ENCODE results near the gene SMARCA5. TPM values are rescaled to one million over a fixed set of nuclear protein-coding genes. Genes with fewer than 3 reads are reported as not detected.

The SMARCA5 gene
- total RNA-seq, 1 donor from 2014 or later = 36.0 TPM

DNA sequence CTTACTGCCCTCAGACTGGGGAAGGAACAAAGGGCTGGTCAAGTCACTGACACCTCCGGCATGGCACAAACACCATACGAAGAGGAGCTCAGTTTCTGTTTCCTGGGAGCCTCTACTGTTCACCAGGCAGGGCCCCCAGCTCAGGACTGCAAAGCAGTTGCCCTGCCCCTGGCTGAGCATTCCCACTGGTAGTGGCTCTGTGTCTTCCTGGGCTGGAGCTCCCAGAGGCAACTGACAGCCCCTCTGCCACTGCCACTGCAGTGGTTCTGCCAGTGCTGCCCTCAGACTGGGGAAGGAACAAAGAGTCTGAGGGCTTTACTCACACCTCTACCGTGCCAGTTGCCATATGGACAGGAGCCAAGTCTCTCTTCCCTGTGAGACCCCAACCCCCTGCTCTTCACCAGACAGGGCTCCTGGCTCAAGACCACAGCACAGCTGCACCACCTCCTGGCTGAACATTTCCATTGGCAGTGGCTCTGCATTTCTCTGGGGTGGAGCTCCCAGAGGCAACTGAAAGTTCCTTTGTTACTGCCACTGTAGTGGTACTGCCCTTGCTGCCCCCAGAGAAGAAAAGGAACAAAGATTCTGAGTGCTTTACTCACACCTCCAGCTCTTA, 67.9 kb downstream of the SMARCA5 start:
- intact Hi-C loops (cut with micrococcal nuclease) = no loop called here
- no peak overlapping the region for H3K27ac ChIP-seq (replicated peaks)
- H3K27me3 ChIP-seq (ENCODE audit: low read depth) = no peaks in the 10 kb centered on the region
- H3K4me1 ChIP-seq = peaks cover 8% of the 10 kb centered on the region
- peaks cover 19% of the 10 kb centered on the region for H3K9me3 ChIP-seq (replicated peaks)
- H3K4me3 ChIP-seq = no peak overlapping the region
- TF ChIP-seq, protein P1, sequence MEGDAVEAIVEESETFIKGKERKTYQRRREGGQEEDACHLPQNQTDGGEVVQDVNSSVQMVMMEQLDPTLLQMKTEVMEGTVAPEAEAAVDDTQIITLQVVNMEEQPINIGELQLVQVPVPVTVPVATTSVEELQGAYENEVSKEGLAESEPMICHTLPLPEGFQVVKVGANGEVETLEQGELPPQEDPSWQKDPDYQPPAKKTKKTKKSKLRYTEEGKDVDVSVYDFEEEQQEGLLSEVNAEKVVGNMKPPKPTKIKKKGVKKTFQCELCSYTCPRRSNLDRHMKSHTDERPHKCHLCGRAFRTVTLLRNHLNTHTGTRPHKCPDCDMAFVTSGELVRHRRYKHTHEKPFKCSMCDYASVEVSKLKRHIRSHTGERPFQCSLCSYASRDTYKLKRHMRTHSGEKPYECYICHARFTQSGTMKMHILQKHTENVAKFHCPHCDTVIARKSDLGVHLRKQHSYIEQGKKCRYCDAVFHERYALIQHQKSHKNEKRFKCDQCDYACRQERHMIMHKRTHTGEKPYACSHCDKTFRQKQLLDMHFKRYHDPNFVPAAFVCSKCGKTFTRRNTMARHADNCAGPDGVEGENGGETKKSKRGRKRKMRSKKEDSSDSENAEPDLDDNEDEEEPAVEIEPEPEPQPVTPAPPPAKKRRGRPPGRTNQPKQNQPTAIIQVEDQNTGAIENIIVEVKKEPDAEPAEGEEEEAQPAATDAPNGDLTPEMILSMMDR (IDR thresholded peaks at IDR 0.05; ENCODE audit: borderline replicate concordance) = no peak
- H3K36me3 ChIP-seq = no peaks in the 10 kb centered on the region
- no peak for DNase-seq

DNA sequence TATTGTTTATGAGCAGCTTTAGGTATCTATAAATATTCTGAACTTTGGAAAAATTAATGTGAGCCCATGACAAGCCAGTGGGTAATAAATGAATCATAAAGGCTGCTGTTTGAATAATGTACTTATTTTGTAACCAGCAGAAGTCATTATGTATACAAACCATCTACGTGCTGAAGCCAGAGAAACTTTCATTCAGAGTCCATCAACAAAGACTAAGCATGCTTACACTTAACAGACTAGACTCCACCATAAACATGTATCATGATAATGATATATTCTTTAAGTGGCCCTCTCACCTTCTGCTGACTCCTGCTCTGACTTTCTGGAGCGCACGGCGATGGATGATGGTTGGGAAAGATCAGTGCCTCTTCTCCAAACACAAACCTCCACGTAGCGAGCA, 72.0 kb downstream of the SMARCA5 start:
- peak overlapping the region; percentile 33 for H3K27ac ChIP-seq (replicated peaks)
- intact Hi-C loops (cut with micrococcal nuclease) = no loop called here
- no peaks in the 10 kb centered on the region for H3K36me3 ChIP-seq
- H3K4me3 ChIP-seq = no peak overlapping the region
- H3K4me1 ChIP-seq = peaks cover 8% of the 10 kb centered on the region
- TF ChIP-seq, protein P1 (IDR thresholded peaks at IDR 0.05; ENCODE audit: borderline replicate concordance) = no peak
- DNase-seq = no peak
- H3K27me3 ChIP-seq (ENCODE audit: low read depth) = no peaks in the 10 kb centered on the region
- peaks cover 19% of the 10 kb centered on the region for H3K9me3 ChIP-seq (replicated peaks)

DNA sequence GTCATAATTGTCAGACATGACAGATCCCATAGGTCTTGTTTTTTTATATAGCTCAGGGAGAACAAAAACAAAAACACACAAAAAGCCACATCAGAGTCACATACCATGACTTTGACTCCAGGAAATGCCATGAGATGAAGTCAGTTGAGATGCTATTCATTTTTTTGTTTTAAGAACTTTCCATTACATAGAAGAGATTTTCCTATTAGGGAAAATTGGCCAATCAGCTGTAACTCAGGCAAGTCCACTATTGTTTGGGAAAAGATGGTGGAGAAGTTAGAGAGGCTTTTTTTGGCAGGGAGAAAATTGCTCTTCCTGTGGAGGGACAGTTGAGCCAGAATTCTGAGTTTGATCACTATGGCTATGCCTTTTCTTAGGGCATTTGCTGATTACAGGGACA, 72.6 kb downstream of the SMARCA5 start:
- H3K36me3 ChIP-seq = no peaks in the 10 kb centered on the region
- TF ChIP-seq, protein P1 (IDR thresholded peaks at IDR 0.05; ENCODE audit: borderline replicate concordance) = no peak
- peak overlapping the region; percentile 37 for H3K27ac ChIP-seq (replicated peaks)
- peaks cover 5% of the 10 kb centered on the region for H3K4me1 ChIP-seq
- no peak for DNase-seq
- peaks cover 19% of the 10 kb centered on the region for H3K9me3 ChIP-seq (replicated peaks)
- H3K27me3 ChIP-seq (ENCODE audit: low read depth) = no peaks in the 10 kb centered on the region
- intact Hi-C loops (cut with micrococcal nuclease) = no loop called here
- no peak overlapping the region for H3K4me3 ChIP-seq

DNA sequence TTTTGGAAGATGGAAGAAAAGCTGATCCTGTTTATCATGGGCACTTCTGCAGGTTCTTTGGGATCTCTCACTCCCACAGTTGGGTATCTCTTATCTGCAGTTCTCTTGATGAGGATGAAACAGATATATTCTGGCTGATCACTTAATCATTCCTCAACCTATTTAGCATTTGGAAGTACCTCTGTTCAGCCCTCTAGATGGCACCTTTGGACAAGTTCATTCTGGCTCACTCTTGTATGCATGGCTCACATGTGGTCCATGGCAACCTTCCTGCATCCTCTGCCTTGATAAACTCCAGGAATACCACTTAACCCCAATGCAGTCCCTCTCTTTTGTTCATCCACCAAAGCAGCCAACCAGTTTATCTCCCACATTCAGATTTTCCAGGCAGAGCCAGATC, 74.2 kb downstream of the SMARCA5 start:
- TF ChIP-seq, protein P1 (IDR thresholded peaks at IDR 0.05; ENCODE audit: borderline replicate concordance) = peak; percentile 39
- no peak for DNase-seq
- intact Hi-C loops (cut with micrococcal nuclease) = no loop called here
- H3K4me3 ChIP-seq = no peak overlapping the region
- no peaks in the 10 kb centered on the region for H3K27me3 ChIP-seq (ENCODE audit: low read depth)
- H3K4me1 ChIP-seq = no peaks in the 10 kb centered on the region
- peaks cover 19% of the 10 kb centered on the region for H3K9me3 ChIP-seq (replicated peaks)
- no peaks in the 10 kb centered on the region for H3K36me3 ChIP-seq
- no peak overlapping the region for H3K27ac ChIP-seq (replicated peaks)

DNA sequence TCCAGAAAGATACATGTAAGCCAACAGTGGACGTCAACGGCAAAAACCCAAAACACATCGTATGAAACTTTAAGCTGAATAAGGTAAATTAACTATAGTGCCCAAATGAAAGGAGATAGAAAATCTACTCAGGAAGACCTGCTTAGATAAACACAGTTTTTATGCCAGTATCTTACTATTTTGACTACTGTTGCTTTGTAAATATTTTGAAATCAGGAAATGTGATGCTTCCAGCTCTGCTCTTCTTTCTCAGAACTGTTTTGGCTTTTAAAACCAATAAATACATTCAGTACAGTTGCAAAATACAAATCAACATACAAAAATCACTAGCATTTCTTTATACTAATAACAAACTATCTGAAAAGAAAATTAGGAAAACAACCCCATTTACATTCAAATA, 83.8 kb downstream of the SMARCA5 start:
- TF ChIP-seq, protein P1 (IDR thresholded peaks at IDR 0.05; ENCODE audit: borderline replicate concordance) = no peak
- Histone ChIP-seq H3K9me3 (replicated peaks) (no peaks in the 10 kb centered on the region), H3K4me1 (no peaks in the 10 kb centered on the region), H3K4me3 (no peak overlapping the region), H3K36me3 (no peaks in the 10 kb centered on the region), H3K27me3 (ENCODE audit: low read depth) (no peaks in the 10 kb centered on the region), H3K27ac (replicated peaks) (no peak overlapping the region)
- DNase-seq = no peak
- intact Hi-C loops (cut with micrococcal nuclease) = no loop called here
